Small intestine (tissue), 7 donors: ENCODE data around the gene GBP4. TPM values are rescaled to one million over a fixed set of nuclear protein-coding genes. Genes with fewer than 3 reads are reported as not detected.

Source experiments
- DNase-seq, 2 donors: peaks; one replicate each; pipeline versions ENCODE4 v3.0.0 to v3.0.0-alpha.2; 2013
- FAIRE-seq: peaks from 2 replicates; lab custom pipeline; 2012; peaks lifted over from hg19 to GRCh38; lab: Jason Lieb, UNC
- H3K27ac ChIP-seq, 3 donors: one replicate each; pipeline ENCODE4 v1.5.1; 2013; ENCODE audit warnings: low read length in 2 of 3, mild to moderate bottlenecking in 2 of 3, control low read depth in 1 of 3, inconsistent platforms in 1 of 3, low read depth in 1 of 3, moderate library complexity in 1 of 3
- H3K27me3 ChIP-seq, 3 donors: one replicate each; pipeline ENCODE4 v1.6.1; 2013; ENCODE audit warnings: low read length in 3 of 3, inconsistent platforms in 1 of 3; ENCODE audit not compliant: control insufficient read depth in 3 of 3, insufficient read depth in 3 of 3
- H3K36me3 ChIP-seq, 3 donors: one replicate each; pipeline ENCODE4 v1.6.1; 2013; ENCODE audit warnings: low read length in 3 of 3, inconsistent platforms in 1 of 3, low read depth in 1 of 3, mild to moderate bottlenecking in 1 of 3, moderate library complexity in 1 of 3; ENCODE audit not compliant: control insufficient read depth in 3 of 3, insufficient read depth in 2 of 3
- H3K4me1 ChIP-seq, 3 donors: one replicate each; pipeline ENCODE4 v1.6.1; 2013; ENCODE audit warnings: low read length in 2 of 3, inconsistent platforms in 1 of 3, low read depth in 1 of 3, mild to moderate bottlenecking in 1 of 3, moderate library complexity in 1 of 3; ENCODE audit not compliant: control insufficient read depth in 3 of 3, insufficient read depth in 2 of 3
- H3K4me3 ChIP-seq, 3 donors: one replicate each; pipeline ENCODE4 v1.5.1; 2013; ENCODE audit warnings: low read length in 3 of 3, control low read depth in 1 of 3, inconsistent platforms in 1 of 3, low read depth in 1 of 3, mild to moderate bottlenecking in 1 of 3, moderate library complexity in 1 of 3
- H3K9me3 ChIP-seq, 2 donors: one replicate each; pipeline ENCODE4 v1.6.1; 2013; ENCODE audit warnings: low read depth in 1 of 2, low read length in 1 of 2; ENCODE audit not compliant: control insufficient read depth in 2 of 2, insufficient read depth in 1 of 2
- WGBS, 3 donors: extraction: QIAGEN DNeasy Blood & Tissue Kit; methylation state at CpG; one replicate each; pipeline ENCODE4 v1.1.7; 2013; 5-methylcytosine and 5-hydroxymethylcytosine counted together
- polyA plus RNA-seq, 4 donors: library from polyadenylated mRNA; stranded (reverse) in 3 of 4; unstranded in 1 of 4; fragments of 200-250 nt in 3 of 4; fragments of 120-200 nt in 1 of 4; gene quantifications; one replicate each; pipeline versions ENCODE4 v1.2.1 to v1.2.3, GENCODE V29; 2013
- donor health status: healthy with polysubstance abuse.
- donor health status: control.
- donor health status: control.
- donor health status: Bipolar disorder and iron deficiency.
- donor health status: healthy.

The GBP4 gene
- polyA plus RNA-seq, 4 donors: 2.5 to 15.7 (median 6.4) TPM

- DNase-seq: peak in 1 of 2 donors; percentile 6
- Histone ChIP-seq H3K4me3 (no peak overlapping the region), H3K4me1 (no peaks in the 10 kb centered on the region), H3K27ac (no peak overlapping the region), H3K36me3 (peaks cover 0 to 8% (median 0%) of the 10 kb centered on the region in 3 donors), H3K9me3 (no peaks in the 10 kb centered on the region), H3K27me3 (no peaks in the 10 kb centered on the region)
- 78 to 88% (median 81%) methylated on average over 2 of the region's 2 CpGs for WGBS, 3 donors
- no peak for FAIRE-seq
Measured at GRCh38 chr1:89179343-89179742, 19.4 kb downstream of the GBP4 start.

DNA sequence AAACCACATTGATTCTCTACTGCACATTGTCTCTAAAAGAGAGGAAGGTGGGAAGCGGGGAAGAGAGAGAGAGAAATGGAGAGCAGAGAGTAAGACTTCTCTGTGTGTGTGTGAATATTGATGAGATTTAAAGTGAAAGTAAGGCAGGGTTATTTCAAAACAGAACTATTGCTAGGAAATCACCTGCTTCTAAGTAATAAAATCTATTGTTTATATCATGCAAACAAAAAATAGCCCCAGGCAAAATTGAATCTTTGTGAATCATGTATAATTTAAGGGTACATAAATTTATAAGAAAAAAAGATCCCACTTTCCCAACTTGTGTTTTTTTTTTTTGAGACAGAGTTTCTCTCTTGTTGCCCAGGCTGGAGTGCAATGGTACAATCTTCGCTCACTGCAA lies 21.8 kb downstream of the GBP4 start:
- no peak for DNase-seq
- no peaks in the 10 kb centered on the region for H3K4me1 ChIP-seq
- H3K4me3 ChIP-seq: no peak overlapping the region
- H3K9me3 ChIP-seq: no peaks in the 10 kb centered on the region
- H3K27ac ChIP-seq: no peak overlapping the region
- 93 to 95% (median 94%) methylated on average over 2 of the region's 2 CpGs for WGBS, 3 donors
- no peaks in the 10 kb centered on the region for H3K36me3 ChIP-seq
- no peaks in the 10 kb centered on the region for H3K27me3 ChIP-seq
- no peak for FAIRE-seq

GRCh38 chr1:89175601-89176256 lies 23.0 kb downstream of the GBP4 start, which contains the start of gene GBP7:
GBP7 (minus strand) TSS chr1:89176003; CDS start chr1:89171935, 4,068 bp downstream.
- DNase-seq: peak in 1 of 2 donors; percentile 24
- FAIRE-seq: no peak

DNA sequence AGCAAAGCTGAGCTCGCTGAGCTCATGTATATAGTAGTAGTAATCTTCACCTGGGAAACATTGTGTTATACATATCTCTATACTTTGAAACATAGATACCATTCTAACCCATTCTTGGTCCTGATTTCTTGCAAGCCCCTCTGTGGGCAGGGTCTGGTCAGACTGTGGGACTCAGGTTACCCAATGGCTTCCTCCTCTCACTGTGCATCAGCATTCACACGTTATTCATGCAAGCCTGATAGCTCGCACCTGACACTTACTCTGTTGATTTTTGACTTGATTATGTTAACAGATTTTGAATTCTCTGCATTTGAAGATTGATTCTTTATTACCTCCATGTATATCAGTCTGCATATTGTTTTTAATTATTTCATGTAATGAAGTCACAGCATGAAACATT lies 24.3 kb downstream of the GBP4 start:
- Histone ChIP-seq H3K4me3 (no peak overlapping the region), H3K4me1 (no peaks in the 10 kb centered on the region), H3K27me3 (no peaks in the 10 kb centered on the region), H3K9me3 (no peaks in the 10 kb centered on the region), H3K36me3 (no peaks in the 10 kb centered on the region), H3K27ac (no peak overlapping the region)
- 83 to 91% (median 91%) methylated on average over 3 of the region's 3 CpGs for WGBS, 3 donors
- FAIRE-seq (no peak), DNase-seq (no peak)

More at GRCh38 chr1:89175601-89176256, 23.0 kb downstream of the GBP4 start, which contains the start of gene GBP7:
- Histone ChIP-seq H3K9me3 (no peaks in the 10 kb centered on the region), H3K27ac (no peak within 1 kb of the TSS), H3K4me3 (no peak within 1 kb of the TSS), H3K36me3 (no peaks in the 10 kb centered on the region), H3K4me1 (no peaks in the 10 kb centered on the region), H3K27me3 (no peaks in the 10 kb centered on the region)

DNA sequence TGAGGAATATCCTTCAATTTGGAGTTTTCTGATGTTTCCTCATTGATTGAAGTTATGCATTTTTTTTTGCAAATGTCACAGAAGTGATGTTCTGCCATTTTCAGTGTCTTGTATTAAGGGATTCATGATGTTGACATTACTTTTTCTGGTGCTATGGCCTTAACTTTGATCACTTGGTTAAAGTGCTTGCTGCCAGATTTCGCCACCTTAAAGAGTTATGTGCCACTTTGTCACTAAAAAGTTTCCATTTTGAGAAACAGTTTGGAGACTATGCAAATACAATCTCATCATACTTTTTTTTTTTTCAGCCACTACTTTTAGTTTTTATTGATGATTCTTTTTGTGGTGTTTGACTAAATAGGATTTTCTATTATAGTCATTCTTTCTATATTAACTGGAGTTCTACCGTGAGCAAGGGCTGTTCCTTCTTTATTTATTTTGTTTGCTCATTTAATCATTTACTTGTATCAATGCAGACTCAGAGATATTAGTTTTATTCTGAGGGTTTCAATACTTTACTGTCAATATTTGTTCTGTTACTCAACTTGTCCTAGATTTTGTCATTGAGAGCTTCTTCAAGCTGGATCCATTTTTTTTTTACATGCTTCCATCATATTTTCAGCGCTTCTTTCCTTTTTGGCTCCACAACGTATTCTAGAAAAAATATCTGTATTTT lies 26.1 kb downstream of the GBP4 start:
- H3K9me3 ChIP-seq: no peaks in the 10 kb centered on the region
- no peak overlapping the region for H3K4me3 ChIP-seq
- no peaks in the 10 kb centered on the region for H3K36me3 ChIP-seq
- H3K27me3 ChIP-seq: no peaks in the 10 kb centered on the region
- FAIRE-seq: no peak
- H3K27ac ChIP-seq: no peak overlapping the region
- no peak for DNase-seq
- WGBS, 3 donors: 73 to 93% (median 90%) methylated on average over 4 of the region's 4 CpGs
- no peaks in the 10 kb centered on the region for H3K4me1 ChIP-seq

DNA sequence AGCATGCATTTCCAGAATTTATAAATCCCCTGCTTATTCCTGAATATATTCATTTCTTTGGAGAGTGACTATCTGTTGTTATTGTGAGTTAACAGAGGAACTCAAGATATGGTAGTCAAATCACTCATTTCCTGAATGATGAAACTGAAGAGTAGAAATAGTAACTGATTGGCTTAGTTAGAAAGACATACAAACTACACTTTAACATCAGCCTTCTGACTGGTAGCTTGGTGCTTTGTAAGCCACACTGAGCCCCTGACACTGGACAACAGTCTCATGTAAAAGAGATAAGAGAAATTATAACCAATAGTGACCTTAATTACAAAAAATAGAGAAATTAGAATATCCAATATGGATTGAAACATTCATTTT lies 27.7 kb downstream of the GBP4 start:
- no peak for DNase-seq
- no peak for FAIRE-seq

DNA sequence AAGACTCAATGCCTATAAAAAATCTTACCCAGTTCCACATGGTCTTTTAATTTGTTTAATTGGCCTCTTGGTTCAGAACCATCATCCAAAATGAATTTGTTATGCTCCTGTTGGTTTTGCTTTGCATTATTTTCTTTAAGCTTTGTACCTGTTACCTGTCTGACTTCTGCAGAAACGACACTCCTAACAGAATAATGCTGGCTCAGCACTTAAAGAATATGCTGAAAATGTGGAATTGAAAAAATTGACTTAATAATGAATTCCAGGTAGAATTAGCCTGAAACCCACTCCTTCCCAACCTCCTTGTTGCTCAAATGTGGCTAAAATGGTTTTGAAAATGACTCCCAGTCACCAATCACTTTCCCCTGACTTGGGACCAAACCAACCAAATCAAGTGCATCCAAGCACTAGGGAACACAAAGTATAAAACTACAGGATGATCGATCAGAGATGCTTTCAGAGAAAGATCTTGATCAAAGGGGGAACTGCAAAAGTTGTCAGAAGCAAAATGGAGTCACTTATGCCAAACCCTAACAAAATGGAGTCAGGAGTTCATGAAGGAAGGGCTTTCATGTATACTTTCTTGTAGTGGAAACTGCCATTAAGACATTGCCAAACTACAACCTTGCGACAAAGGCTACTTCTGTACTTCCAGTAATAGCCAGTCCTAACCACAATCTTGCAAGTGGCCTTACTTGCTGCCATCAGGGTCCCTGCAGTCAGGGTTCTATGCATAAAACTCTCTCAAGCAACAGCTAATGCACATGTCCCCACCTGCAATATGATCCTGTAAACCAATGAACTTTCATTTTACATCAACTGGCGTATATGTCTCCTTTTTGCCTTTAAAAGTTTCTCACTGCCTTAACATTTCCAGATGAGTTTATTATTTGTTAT lies 28.3 kb downstream of the GBP4 start:
- no peak overlapping the region for H3K27ac ChIP-seq
- FAIRE-seq: no peak
- WGBS, 3 donors: 87 to 91% (median 88%) methylated on average over 4 of the region's 4 CpGs
- no peak for DNase-seq
- H3K4me1 ChIP-seq: no peaks in the 10 kb centered on the region
- H3K4me3 ChIP-seq: no peak overlapping the region
- no peaks in the 10 kb centered on the region for H3K36me3 ChIP-seq
- H3K27me3 ChIP-seq: no peaks in the 10 kb centered on the region
- no peaks in the 10 kb centered on the region for H3K9me3 ChIP-seq

More for the DNA sequence above, 27.7 kb downstream of the GBP4 start:
- H3K27ac ChIP-seq: no peak overlapping the region
- H3K4me1 ChIP-seq: no peaks in the 10 kb centered on the region
- no peak overlapping the region for H3K4me3 ChIP-seq
- no peaks in the 10 kb centered on the region for H3K36me3 ChIP-seq
- H3K27me3 ChIP-seq: no peaks in the 10 kb centered on the region
- H3K9me3 ChIP-seq: no peaks in the 10 kb centered on the region

GRCh38 chr1:89169166-89169565 lies 29.6 kb downstream of the GBP4 start:
- peak; percentile 19 for FAIRE-seq
- WGBS, 3 donors: 14 to 40% (median 22%) methylated on average over 2 of the region's 2 CpGs

More at GRCh38 chr1:89169166-89169565, 29.6 kb downstream of the GBP4 start:
- Histone ChIP-seq H3K27me3 (no peaks in the 10 kb centered on the region), H3K36me3 (no peaks in the 10 kb centered on the region), H3K27ac (no peak overlapping the region), H3K9me3 (no peaks in the 10 kb centered on the region), H3K4me1 (no peaks in the 10 kb centered on the region), H3K4me3 (no peak overlapping the region)
- no peak for DNase-seq
